IPS DF 19.7 (cell line): ENCODE data around the gene BTD.

Experiments used
- DNase-seq: peaks from one replicate; pipeline ENCODE4 v3.0.0-alpha.2; 2013; ENCODE audit warnings: low read depth, low spot score

Gene BTD

GRCh38 chr3:15665510-15666150, 64.1 kb downstream of the BTD start:
- DNase-seq, result no peak

GRCh38 chr3:15666277-15666676, 64.7 kb downstream of the BTD start:
- DNase-seq, result no peak

GRCh38 chr3:15667484-15667883, 65.9 kb downstream of the BTD start:
- DNase-seq, result no peak

- no peak for DNase-seq
Observed at GRCh38 chr3:15673536-15673935, 72.0 kb downstream of the BTD start.

GRCh38 chr3:15676259-15676658, 74.7 kb downstream of the BTD start:
- DNase-seq, result no peak

GRCh38 chr3:15679306-15679705, 77.8 kb downstream of the BTD start:
- no peak for DNase-seq

- DNase-seq, result no peak
Observed at GRCh38 chr3:15681668-15682067, 80.1 kb downstream of the BTD start.

GRCh38 chr3:15682561-15683185, 81.1 kb downstream of the BTD start:
- no peak for DNase-seq

GRCh38 chr3:15683253-15683652, 81.7 kb downstream of the BTD start:
- no peak for DNase-seq

GRCh38 chr3:15685927-15686326, 84.4 kb downstream of the BTD start:
- no peak for DNase-seq

GRCh38 chr3:15690230-15690629, 88.7 kb downstream of the BTD start:
- DNase-seq, result no peak

- no peak for DNase-seq
Observed at GRCh38 chr3:15690748-15691147, 89.2 kb downstream of the BTD start.

GRCh38 chr3:15693355-15693754, 91.8 kb downstream of the BTD start:
- no peak for DNase-seq

GRCh38 chr3:15694628-15695027, 93.1 kb downstream of the BTD start:
- no peak for DNase-seq
